Body of pancreas (tissue), 4 donors: ENCODE measurements around the gene ARAP1. TPM values are rescaled to one million over a fixed set of nuclear protein-coding genes. Genes with fewer than 3 reads are reported as not detected.

Experiments used
- ATAC-seq: fragments of 150-250 bp; one replicate; pipeline ENCODE4 v1.9.1; 2016
- DNase-seq, 4 donors: peaks; one replicate each; pipeline ENCODE4 v3.0.0-alpha.2; 2019
- H3K27ac ChIP-seq, 4 donors: fragments of 200-600 bp; sonication (generic); 1 replicate in 3 of 4; 2 replicates in 1 of 4; pipeline versions ENCODE4 v1.5.1 to v1.6.1; 2016 to 2019; ENCODE audit warnings: mild to moderate bottlenecking in 1 of 4, mixed read lengths in 1 of 4, moderate library complexity in 1 of 4
- H3K27me3 ChIP-seq, 2 donors: fragments of 200-600 bp; sonication (generic); one replicate each; pipeline ENCODE4 v1.6.0; 2016; ENCODE audit warnings: mild to moderate bottlenecking in 1 of 2
- H3K36me3 ChIP-seq, 2 donors: fragments of 200-600 bp; sonication (generic); replicated peaks in 1 of 2; 2 replicates each; pipeline ENCODE4 v1.5.1; 2016; ENCODE audit warnings: low read depth in 2 of 2; ENCODE audit not compliant: insufficient read depth in 1 of 2
- H3K4me1 ChIP-seq: fragments of 200-600 bp; sonication (generic); one replicate; pipeline ENCODE4 v1.6.0; 2016
- H3K4me3 ChIP-seq, 2 donors: fragments of 200-600 bp; sonication (generic); 1 replicate in 1 of 2; 2 replicates in 1 of 2; pipeline ENCODE4 v1.5.1; 2016 to 2019
- H3K9me3 ChIP-seq, 3 donors: fragments of 200-600 bp; sonication (generic); 1 replicate in 2 of 3; 2 replicates in 1 of 3; pipeline ENCODE4 v1.5.1; 2016
- CTCF ChIP-seq, 7 experiments: fragments of 450-650 bp in 4 of 7; fragments of 200-600 bp in 3 of 7; sonication (generic) in 3 of 7; IDR thresholded peaks; one replicate each; pipeline ENCODE4 v1.5.1; 2016 to 2019; ENCODE audit warnings: antibody characterized with exemption in 7 of 7
- POLR2A ChIP-seq, 3 donors: fragments of 450-650 bp; IDR thresholded peaks; one replicate each; pipeline ENCODE4 v1.6.1; 2016; ENCODE audit warnings: antibody characterized with exemption in 3 of 3, mild to moderate bottlenecking in 2 of 3
- WGBS, 2 donors: methylation state at CpG; one replicate each; pipeline ENCODE4 v1.1.5; 2017; 5-methylcytosine and 5-hydroxymethylcytosine counted together
- intact Hi-C: fragments of 100-400 bp; cut with DNase I; formaldehyde crosslinking; loops from one replicate; pipeline ENCODE4 v1.15.1; 2023
- total RNA-seq, 2 donors: library from RNA; depleted of rRNA; stranded (reverse); fragments of >200 nt; gene quantifications; one replicate each; pipeline ENCODE4 v1.1.0, GENCODE V29; 2016

Gene ARAP1
- 100 to 1,000 TPM in 1 of 2 donors, 10 to 100 TPM in 1; 63.3 to 208 TPM for total RNA-seq

GRCh38 chr11:72752088-72752914 is at the start of gene ARAP1:
TSS of gene ARAP1 (minus strand) at chr11:72752408. CDS start at chr11:72727128, 25,280 bp downstream.
- Histone ChIP-seq H3K27me3 (no peaks in the 10 kb centered on the region), H3K9me3 (no peaks in the 10 kb centered on the region), H3K4me3 (peak within 1 kb of the TSS; percentile 6 to 42), H3K36me3 (peaks cover 0 to 8% of the 10 kb centered on the region in 2 donors), H3K27ac (peak within 1 kb of the TSS in 3 of 4 donors; percentile 46 to 63 (median 51)), H3K4me1 (peaks cover 42% of the 10 kb centered on the region)
- intact Hi-C loops, result no loop called here
- peak; percentile 70 to 76 (median 73) for DNase-seq
- peak; percentile 83 for ATAC-seq
- WGBS, 2 donors, result 0 to 1% methylated on average over 4 to 39 of the region's 51 CpGs
- TF ChIP-seq CTCF (IDR thresholded peaks at IDR 0.05), result peak in 1 of 7 experiments; percentile 7
- peak in 2 of 3 donors; percentile 31 to 34 for TF ChIP-seq POLR2A (IDR thresholded peaks at IDR 0.05)

- H3K4me1 ChIP-seq, result peaks cover 4% of the 10 kb centered on the region
- no peak for DNase-seq
- no peaks in the 10 kb centered on the region for H3K9me3 ChIP-seq
- intact Hi-C loops, result no loop called here
- WGBS, 2 donors, result 58 to 66% methylated on average over 4 of the region's 4 CpGs
- no peaks in the 10 kb centered on the region for H3K27me3 ChIP-seq
- H3K4me3 ChIP-seq, result no peak overlapping the region
- no peak for ATAC-seq
- TF ChIP-seq CTCF (IDR thresholded peaks at IDR 0.05) (no peak), POLR2A (IDR thresholded peaks at IDR 0.05) (no peak)
- no peak overlapping the region for H3K27ac ChIP-seq
- H3K36me3 ChIP-seq, result no peaks in the 10 kb centered on the region
These were observed 47.2 kb upstream of the ARAP1 start for GRCh38 chr11:72799441-72799840.

- no peak for DNase-seq
- intact Hi-C loops, result no loop called here
- 71 to 80% methylated on average over 4 of the region's 4 CpGs for WGBS, 2 donors
These were observed 46.2 kb upstream of the ARAP1 start for GRCh38 chr11:72798361-72798760.

GRCh38 chr11:72793425-72794367 is 41.5 kb upstream of the ARAP1 start, which contains the start of gene STARD10:
TSS of gene STARD10 (minus strand) at chr11:72794047. CDS start at chr11:72781181, 12,866 bp downstream.
- peak; percentile 96 for ATAC-seq
- Histone ChIP-seq H3K36me3 (no peaks in the 10 kb centered on the region), H3K27ac (peak within 1 kb of the TSS; percentile 74 to 94 (median 87)), H3K27me3 (no peaks in the 10 kb centered on the region), H3K4me1 (peaks cover 16% of the 10 kb centered on the region), H3K9me3 (no peaks in the 10 kb centered on the region), H3K4me3 (peak within 1 kb of the TSS in 1 of 2 donors; percentile 68)
- peak; percentile 96 to 98 (median 96) for DNase-seq
- TF ChIP-seq CTCF (IDR thresholded peaks at IDR 0.05) (peak; percentile 95 to 100 (median 98)), POLR2A (IDR thresholded peaks at IDR 0.05) (peak in 2 of 3 donors; percentile 60 to 65)
- 1 to 5% methylated on average over 9 to 55 of the region's 55 CpGs for WGBS, 2 donors
- intact Hi-C loops, result no loop called here

More at GRCh38 chr11:72798361-72798760, 46.2 kb upstream of the ARAP1 start:
- Histone ChIP-seq H3K9me3 (no peaks in the 10 kb centered on the region), H3K27ac (no peak overlapping the region), H3K4me3 (no peak overlapping the region), H3K27me3 (no peaks in the 10 kb centered on the region), H3K4me1 (peaks cover 10% of the 10 kb centered on the region), H3K36me3 (no peaks in the 10 kb centered on the region)
- TF ChIP-seq POLR2A (IDR thresholded peaks at IDR 0.05), result no peak
- TF ChIP-seq CTCF (IDR thresholded peaks at IDR 0.05), result no peak
- ATAC-seq, result no peak
